DOHH2 (cell line): ENCODE measurements around the gene IQGAP3.

Source experiments
- CTCF ChIP-seq: fragments of 200-600 bp; sonication (generic); IDR thresholded peaks from one replicate; pipeline ENCODE4 v1.5.1; 2014; ENCODE audit warnings: antibody characterized with exemption, mild to moderate bottlenecking, low read depth, low read length; ENCODE audit not compliant: poor library complexity, severe bottlenecking
- EZH2phosphoT487 ChIP-seq: fragments of 200-600 bp; sonication (generic); IDR thresholded peaks from 2 replicates; pipeline ENCODE4 v1.6.1; 2017; ENCODE audit warnings: borderline replicate concordance, mild to moderate bottlenecking, antibody characterized with exemption, low read length, moderate library complexity, mixed read lengths

GRCh38 chr1:156498432-156499193 is 73.8 kb downstream of the IQGAP3 start:
- TF ChIP-seq CTCF (no peak), EZH2phosphoT487 (no peak)
